HepG2 (cell line): ENCODE measurements around the gene PRKCE. TPM values are rescaled to one million over a fixed set of nuclear protein-coding genes. Genes with fewer than 3 reads are reported as not detected.

Experiments
- ATAC-seq: fragments of 200-7000 bp; cut with Tn5 transposase; 3 replicates; pipeline ENCODE4 v1.9.1; 2020; ENCODE audit warnings: mild to moderate bottlenecking, moderate library complexity
- BruUV-seq: library from RNA; stranded (reverse); fragments of 400-500 nt; replicated peaks from 2 replicates; lab custom pipeline; 2021; lab: Mats Ljungman, UMichigan
- CTCF ChIA-PET: fragments of 300-600 bp; formaldehyde crosslinking; extraction: SDS; loops from one replicate; lab custom pipeline; 2021; ENCODE audit warnings: low total read pairs, inconsistent platforms, low intra/inter-chr PET ratio; lab: Yijun Ruan, JAX
- POLR2A ChIA-PET: fragments of 350-600 bp; sonication (Branson Sonifier 250); formaldehyde crosslinking; loops from one replicate; lab custom pipeline; 2020; ENCODE audit warnings: antibody characterized with exemption, inconsistent platforms; lab: Yijun Ruan, JAX
- DNase-seq: peaks from one replicate; pipeline ENCODE4 v3.0.0-alpha.2; 2015; ENCODE audit warnings: low spot score
- FAIRE-seq: peaks from 3 replicates; lab custom pipeline; 2011; peaks lifted over from hg19 to GRCh38; lab: Jason Lieb, UNC
- H2AFZ ChIP-seq: one replicate; pipeline ENCODE4 v1.6.1; 2011; ENCODE audit warnings: low read length, inconsistent platforms
- H3K27ac ChIP-seq: fragments of 300-600 bp; 3 replicates; pipeline ENCODE4 v1.8.0; 2011; ENCODE audit warnings: mixed run types, mild to moderate bottlenecking, mixed read lengths, low read length, inconsistent platforms; ENCODE audit not compliant: insufficient read depth; ENCODE audit errors: extremely low read length
- H3K27me3 ChIP-seq, 2 experiments: fragments of 200-600 bp in 1 of 2; 2 replicates in 1 of 2; 3 replicates in 1 of 2; pipeline versions ENCODE4 v1.6.0 to v1.8.0; 2011; ENCODE audit warnings: low read length in 2 of 2, mild to moderate bottlenecking in 2 of 2, moderate library complexity in 2 of 2, inconsistent platforms in 1 of 2; ENCODE audit not compliant: insufficient read depth in 2 of 2, control insufficient read depth in 1 of 2
- H3K36me3 ChIP-seq, 2 experiments: fragments of 200-600 bp in 1 of 2; replicated peaks in 1 of 2; 2 replicates in 1 of 2; 3 replicates in 1 of 2; pipeline versions ENCODE4 v1.5.1 to v1.8.0; 2011; ENCODE audit warnings: low read length in 2 of 2, inconsistent platforms in 1 of 2; ENCODE audit not compliant: insufficient read depth in 2 of 2, control insufficient read depth in 1 of 2
- H3K4me1 ChIP-seq: 2 replicates; pipeline ENCODE4 v1.5.1; 2012; ENCODE audit warnings: low read length, inconsistent platforms; ENCODE audit not compliant: insufficient read depth
- H3K4me2 ChIP-seq: 2 replicates; pipeline ENCODE4 v1.6.0; 2011; ENCODE audit warnings: low read depth, low read length, inconsistent platforms
- H3K4me3 ChIP-seq, 3 experiments: fragments of 200-600 bp in 1 of 3; sonication (generic), shearing (Covaris generic) in 1 of 3; replicated peaks in 1 of 3; 2 replicates each; pipeline ENCODE4 v1.5.1; 2011 to 2016; ENCODE audit warnings: low read length in 3 of 3, inconsistent platforms in 2 of 3, low read depth in 2 of 3, mild to moderate bottlenecking in 2 of 3, control low read depth in 1 of 3, mixed read lengths in 1 of 3; ENCODE audit not compliant: insufficient read depth in 1 of 3
- H3K79me2 ChIP-seq: one replicate; pipeline ENCODE4 v1.6.1; 2011; ENCODE audit warnings: low read length, inconsistent platforms; ENCODE audit not compliant: insufficient read depth
- H3K9ac ChIP-seq: 2 replicates; pipeline ENCODE4 v1.6.0; 2011; ENCODE audit warnings: mild to moderate bottlenecking, low read depth, low read length, inconsistent platforms; ENCODE audit not compliant: insufficient read depth
- H3K9me3 ChIP-seq: 2 replicates; pipeline ENCODE4 v1.5.1; 2012; ENCODE audit warnings: mild to moderate bottlenecking, low read length
- H4K20me1 ChIP-seq: 2 replicates; pipeline ENCODE4 v1.6.0; 2011; ENCODE audit warnings: inconsistent platforms, mild to moderate bottlenecking, low read length, moderate library complexity; ENCODE audit not compliant: insufficient read depth
- DNMT3B ChIP-seq: conservative IDR thresholded peaks from 2 replicates; pipeline ENCODE4 v1.6.1; 2016; ENCODE audit warnings: missing biosample characterization, control low read depth
- EHMT2 ChIP-seq: fragments of 200-600 bp; sonication (generic); IDR thresholded peaks from 2 replicates; pipeline ENCODE4 v1.7.0; 2017; ENCODE audit warnings: antibody characterized with exemption, low read depth, low read length, borderline replicate concordance
- NCOA5 ChIP-seq: sonication (generic); formaldehyde crosslinking; IDR thresholded peaks from 2 replicates; pipeline ENCODE4 v1.4.0; 2020; ENCODE audit warnings: missing genetic modification reagents
- RBM22 ChIP-seq: fragments of 200-400 bp; formaldehyde crosslinking; optimal IDR thresholded peaks from 2 replicates; pipeline ENCODE3; 2017; ENCODE audit warnings: mild to moderate bottlenecking, low read length, moderate library complexity
- ZC3H4 ChIP-seq: sonication (generic); formaldehyde crosslinking; IDR thresholded peaks from 2 replicates; pipeline ENCODE4 v1.4.0; 2020; ENCODE audit warnings: missing genetic modification reagents, borderline replicate concordance
- ZNF224 ChIP-seq: sonication (generic); formaldehyde crosslinking; IDR thresholded peaks from 2 replicates; pipeline ENCODE4 v1.5.0; 2020; ENCODE audit warnings: mild to moderate bottlenecking, missing genetic modification reagents
- ZNF263 ChIP-seq: sonication (generic); formaldehyde crosslinking; IDR thresholded peaks from 2 replicates; pipeline ENCODE4 v1.4.0; 2020; ENCODE audit warnings: missing genetic modification reagents
- ZNF484 ChIP-seq: sonication (generic); formaldehyde crosslinking; IDR thresholded peaks from 2 replicates; pipeline ENCODE4 v1.5.1; 2020; ENCODE audit warnings: mild to moderate bottlenecking, low read depth, missing genetic modification reagents, borderline replicate concordance
- ZNF549 ChIP-seq: sonication (generic); formaldehyde crosslinking; IDR thresholded peaks from 2 replicates; pipeline ENCODE4 v1.5.0; 2020; ENCODE audit warnings: missing genetic modification reagents
- ZNF577 ChIP-seq: sonication (generic); formaldehyde crosslinking; IDR thresholded peaks from 2 replicates; pipeline ENCODE4 v1.4.0; 2020; ENCODE audit warnings: mild to moderate bottlenecking, low read depth, missing genetic modification reagents, borderline replicate concordance
- ZNF629 ChIP-seq: sonication (generic); formaldehyde crosslinking; conservative IDR thresholded peaks from 2 replicates; pipeline ENCODE4 v1.5.0; 2020; ENCODE audit warnings: missing genetic modification reagents
- ZSCAN12 ChIP-seq: sonication (generic); formaldehyde crosslinking; IDR thresholded peaks from 2 replicates; pipeline ENCODE4 v1.9.0; 2021; ENCODE audit warnings: mild to moderate bottlenecking, missing genetic modification reagents
- ZSCAN21 ChIP-seq: sonication (generic); formaldehyde crosslinking; IDR thresholded peaks from 2 replicates; pipeline ENCODE4 v1.8.0; 2022; ENCODE audit warnings: mild to moderate bottlenecking, missing genetic modification reagents, moderate library complexity, borderline replicate concordance
- WGBS: methylation state at CpG from one replicate; pipeline ENCODE4 v1.1.6; 2017; ENCODE audit warnings: low lambda C conversion rate; 5-methylcytosine and 5-hydroxymethylcytosine counted together
- in situ Hi-C: cut with HindIII; loops from 2 replicates; pipeline ENCODE4 v1.10.0; 2017; ENCODE audit warnings: low pct_unique_long_range_greater_than_20kb; ENCODE audit not compliant: extremely low pct_ligation_motif_present
- intact Hi-C: fragments of 100-400 bp; cut with micrococcal nuclease; formaldehyde crosslinking; loops from one replicate; pipeline ENCODE4 v1.10.0; 2022; ENCODE audit not compliant: unreplicated experiment
- polyA plus RNA-seq, 8 experiments: library from polyadenylated mRNA; depleted of rRNA in 3 of 8; stranded (reverse) in 7 of 8; unstranded in 1 of 8; fragments of >200 nt; fragmentation: Illumina TruSeq in 4 of 8; extraction: Trizol in 4 of 8; gene quantifications; 2 replicates each; pipeline versions ENCODE4 v1.2.1 to v1.2.3, GENCODE V29; 2011 to 2016; ENCODE audit warnings: low read depth in 4 of 8, missing spikeins in 1 of 8, mixed read lengths in 1 of 8; ENCODE audit not compliant: insufficient read depth in 1 of 8
- total RNA-seq, 5 experiments: library from RNA; depleted of rRNA; stranded (reverse); fragments of >200 nt; fragmentation: Illumina TruSeq; extraction: Trizol; gene quantifications; 2 replicates each; pipeline ENCODE4 v1.2.3, GENCODE V29; 2016; ENCODE audit warnings: low read depth in 1 of 5
- TF ChIP-seq, protein P1 (sequence below): sonication (generic); formaldehyde crosslinking; IDR thresholded peaks from 2 replicates; pipeline ENCODE4 v1.5.0; 2020; ENCODE audit warnings: missing genetic modification reagents

Gene PRKCE
- total and polyA plus RNA-seq, 2 of the 13 experiments (the other 11 are each of a cell fraction or from before 2014, with no cell fraction given): 1.0 to 3.9 TPM

DNA sequence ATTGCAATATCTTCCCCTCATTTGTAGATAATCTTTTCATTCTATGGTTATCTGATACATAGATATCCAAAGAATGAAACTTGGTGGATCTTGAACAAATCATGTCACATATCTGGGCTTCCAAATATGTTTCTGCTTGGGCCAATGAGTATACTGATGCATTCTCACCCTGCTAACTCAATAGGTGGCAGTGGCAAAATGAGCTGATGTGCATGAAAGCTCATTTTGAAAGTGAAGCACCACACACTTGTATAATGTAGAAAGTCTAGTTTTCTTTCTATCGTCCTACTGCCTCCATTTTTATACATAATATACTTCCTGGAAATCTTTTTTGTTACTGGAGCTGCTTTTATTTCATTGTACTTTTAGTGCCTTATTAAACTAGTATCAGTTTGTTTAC, 208.2 kb downstream of the PRKCE start:
- BruUV-seq: no TSS peak
- Histone ChIP-seq H3K4me1 (0 out of 2 replicates have a peak, but pooled peaks cover 8% of the 10 kb centered on the region), H3K4me3 (no peak overlapping the region), H3K27me3 (no peaks in the 10 kb centered on the region), H3K9me3 (no peaks in the 10 kb centered on the region), H3K4me2 (no peak overlapping the region), H2AFZ (no peak overlapping the region), H3K36me3 (no peaks in the 10 kb centered on the region), H4K20me1 (no peaks in the 10 kb centered on the region), H3K27ac (no peak overlapping the region), H3K9ac (no peak overlapping the region), H3K79me2 (no peaks in the 10 kb centered on the region)
- ATAC-seq: no peak
- TF ChIP-seq ZNF577 (CRISPR knock-in tag): no peak
- TF ChIP-seq RBM22: no peak
- TF ChIP-seq ZC3H4: no peak
- TF ChIP-seq ZNF263 (CRISPR knock-in tag): no peak
- no peak for TF ChIP-seq ZNF549 (CRISPR knock-in tag)
- TF ChIP-seq, protein P1, sequence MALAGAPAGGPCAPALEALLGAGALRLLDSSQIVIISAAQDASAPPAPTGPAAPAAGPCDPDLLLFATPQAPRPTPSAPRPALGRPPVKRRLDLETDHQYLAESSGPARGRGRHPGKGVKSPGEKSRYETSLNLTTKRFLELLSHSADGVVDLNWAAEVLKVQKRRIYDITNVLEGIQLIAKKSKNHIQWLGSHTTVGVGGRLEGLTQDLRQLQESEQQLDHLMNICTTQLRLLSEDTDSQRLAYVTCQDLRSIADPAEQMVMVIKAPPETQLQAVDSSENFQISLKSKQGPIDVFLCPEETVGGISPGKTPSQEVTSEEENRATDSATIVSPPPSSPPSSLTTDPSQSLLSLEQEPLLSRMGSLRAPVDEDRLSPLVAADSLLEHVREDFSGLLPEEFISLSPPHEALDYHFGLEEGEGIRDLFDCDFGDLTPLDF (CRISPR knock-in tag): no peak
- no peak for TF ChIP-seq ZNF484 (CRISPR knock-in tag)
- no peak for TF ChIP-seq ZSCAN21 (CRISPR knock-in tag)
- no peak for TF ChIP-seq ZSCAN12
- TF ChIP-seq EHMT2: no peak
- TF ChIP-seq NCOA5 (CRISPR knock-in tag): no peak
- TF ChIP-seq ZNF629 (CRISPR knock-in tag): no peak
- TF ChIP-seq ZNF224 (CRISPR knock-in tag): no peak
- no peak for TF ChIP-seq DNMT3B (CRISPR knock-in tag)
- no peak for FAIRE-seq
- ChIA-PET CTCF (no interaction called here), POLR2A (no interaction called here)
- intact Hi-C loops (no loop called here), in situ Hi-C loops (no loop called here)
- DNase-seq: no peak
- WGBS: 21% methylated on average over 1 of the region's 1 CpG
